Liver (tissue), 9 donors: ENCODE results near the gene ECEL1. TPM values are rescaled to one million over a fixed set of nuclear protein-coding genes. Genes with fewer than 3 reads are reported as not detected.

Source experiments
- DNase-seq: peaks from one replicate; pipeline ENCODE4 v3.0.0-alpha.2; 2017; ENCODE audit warnings: low spot score
- H3K27ac ChIP-seq, 2 donors: one replicate each; pipeline ENCODE4 v1.7.0; 2013; ENCODE audit warnings: inconsistent platforms in 2 of 2, low read length in 2 of 2, control low read depth in 1 of 2, low read depth in 1 of 2, mild to moderate bottlenecking in 1 of 2
- H3K27me3 ChIP-seq, 4 donors: one replicate each; pipeline versions ENCODE4 v1.6.1 to v1.7.0; 2013; ENCODE audit warnings: low read length in 3 of 4, inconsistent platforms in 1 of 4, mild to moderate bottlenecking in 1 of 4, moderate library complexity in 1 of 4; ENCODE audit not compliant: control insufficient read depth in 4 of 4, insufficient read depth in 4 of 4
- H3K36me3 ChIP-seq, 4 donors: one replicate each; pipeline versions ENCODE4 v1.6.1 to v1.7.0; 2013; ENCODE audit warnings: low read length in 3 of 4, mild to moderate bottlenecking in 3 of 4, low read depth in 1 of 4, moderate library complexity in 1 of 4; ENCODE audit not compliant: control insufficient read depth in 4 of 4, insufficient read depth in 3 of 4
- H3K4me1 ChIP-seq, 4 donors: one replicate each; pipeline versions ENCODE4 v1.6.1 to v1.7.0; 2013; ENCODE audit warnings: low read length in 3 of 4, mild to moderate bottlenecking in 3 of 4, moderate library complexity in 1 of 4; ENCODE audit not compliant: control insufficient read depth in 4 of 4, insufficient read depth in 4 of 4
- H3K4me3 ChIP-seq, 3 donors: one replicate each; pipeline versions ENCODE4 v1.6.1 to v1.7.0; 2013; ENCODE audit warnings: low read length in 3 of 3, control low read depth in 1 of 3, low read depth in 1 of 3, mild to moderate bottlenecking in 1 of 3
- H3K9ac ChIP-seq, 2 donors: one replicate each; pipeline ENCODE4 v1.7.0; 2013; ENCODE audit warnings: low read length in 2 of 2, mild to moderate bottlenecking in 2 of 2, moderate library complexity in 2 of 2, control low read depth in 1 of 2, low read depth in 1 of 2
- H3K9me3 ChIP-seq, 4 donors: one replicate each; pipeline versions ENCODE4 v1.6.1 to v1.7.0; 2013; ENCODE audit warnings: low read length in 3 of 4; ENCODE audit not compliant: control insufficient read depth in 4 of 4
- EGR1 ChIP-seq, 2 donors: IDR thresholded peaks; 2 replicates each; pipeline ENCODE4 v1.6.1; 2016 to 2018; ENCODE audit warnings: antibody characterized with exemption in 2 of 2, low read depth in 2 of 2
- FOXA1 ChIP-seq: IDR thresholded peaks from 2 replicates; pipeline ENCODE4 v1.6.1; 2016; ENCODE audit warnings: antibody characterized with exemption
- FOXA2 ChIP-seq: IDR thresholded peaks from 2 replicates; pipeline ENCODE4 v1.6.1; 2016; ENCODE audit warnings: antibody characterized with exemption
- GABPA ChIP-seq, 2 donors: IDR thresholded peaks in 1 of 2; conservative IDR thresholded peaks in 1 of 2; 2 replicates each; pipeline ENCODE4 v1.6.1; 2016; ENCODE audit warnings: antibody characterized with exemption in 2 of 2, mild to moderate bottlenecking in 1 of 2, moderate library complexity in 1 of 2
- HNF4A ChIP-seq, 2 donors: conservative IDR thresholded peaks; 2 replicates each; pipeline ENCODE4 v1.6.1; 2016; ENCODE audit warnings: antibody characterized with exemption in 2 of 2, mild to moderate bottlenecking in 2 of 2
- HNF4G ChIP-seq: IDR thresholded peaks from 2 replicates; pipeline ENCODE4 v1.6.1; 2016; ENCODE audit warnings: antibody characterized with exemption
- JUND ChIP-seq, 2 donors: IDR thresholded peaks; 2 replicates each; pipeline ENCODE4 v1.6.1; 2016; ENCODE audit warnings: antibody characterized with exemption in 2 of 2
- NR2F2 ChIP-seq: IDR thresholded peaks from 2 replicates; pipeline ENCODE4 v1.6.1; 2016; ENCODE audit warnings: antibody characterized with exemption
- RAD21 ChIP-seq, 2 donors: IDR thresholded peaks; 2 replicates each; pipeline ENCODE4 v1.6.1; 2016; ENCODE audit warnings: antibody characterized with exemption in 2 of 2, mild to moderate bottlenecking in 2 of 2
- RXRA ChIP-seq, 2 donors: IDR thresholded peaks; 2 replicates each; pipeline ENCODE4 v1.6.1; 2017 to 2018; ENCODE audit warnings: antibody characterized with exemption in 2 of 2, mild to moderate bottlenecking in 1 of 2
- SP1 ChIP-seq: IDR thresholded peaks from 2 replicates; pipeline ENCODE4 v1.6.1; 2018; ENCODE audit warnings: antibody characterized with exemption, mild to moderate bottlenecking
- TAF1 ChIP-seq: conservative IDR thresholded peaks from 2 replicates; pipeline ENCODE4 v1.6.1; 2016; ENCODE audit warnings: antibody characterized with exemption, mild to moderate bottlenecking
- YY1 ChIP-seq: IDR thresholded peaks from 2 replicates; pipeline ENCODE4 v1.6.1; 2016; ENCODE audit warnings: antibody characterized with exemption, mild to moderate bottlenecking
- WGBS: extraction: QIAGEN DNeasy Blood & Tissue Kit; methylation state at CpG from one replicate; pipeline ENCODE4 v1.1.7; 2013; 5-methylcytosine and 5-hydroxymethylcytosine counted together
- polyA plus RNA-seq, 2 donors: library from polyadenylated mRNA; stranded (reverse) in 1 of 2; unstranded in 1 of 2; fragments of 200-250 nt in 1 of 2; fragments of >200 nt in 1 of 2; fragmentation: Nextera tagmentation in 1 of 2; extraction: Ambion mirVana in 1 of 2; gene quantifications; one replicate each; pipeline versions ENCODE4 v1.2.1 to v1.2.3, GENCODE V29; 2013 to 2015
- total RNA-seq, 2 donors: library from RNA; depleted of rRNA; stranded (reverse); fragments of >200 nt; gene quantifications; one replicate each; pipeline ENCODE4 v1.2.3, GENCODE V29; 2014
- TF ChIP-seq, protein P1 (sequence below): IDR thresholded peaks from 2 replicates; pipeline ENCODE4 v1.6.1; 2016; ENCODE audit warnings: antibody characterized with exemption, mild to moderate bottlenecking
- TF ChIP-seq, protein P2 (sequence below): IDR thresholded peaks from 2 replicates; pipeline ENCODE4 v1.6.1; 2016; ENCODE audit warnings: antibody characterized with exemption
- TF ChIP-seq, protein P3 (sequence below): IDR thresholded peaks from 2 replicates; pipeline ENCODE4 v1.6.1; 2016; ENCODE audit warnings: antibody characterized with exemption
- TF ChIP-seq, protein P4 (sequence below): IDR thresholded peaks from 2 replicates; pipeline ENCODE4 v1.6.1; 2016; ENCODE audit warnings: antibody characterized with exemption
- TF ChIP-seq, protein P5 (sequence below): fragments of 150-350 bp; IDR thresholded peaks from 2 replicates; pipeline ENCODE4 v1.5.1; 2017; ENCODE audit warnings: improper control_type of control experiment, low read depth, low read length; ENCODE audit not compliant: missing input control
- donor health status: healthy.
- donor health status: healthy.
- donor health status: healthy.
- donor health status: healthy.
- donor health status: healthy.

ECEL1 gene
- total and polyA plus RNA-seq, 4 donors: 0.67 to 1.8 TPM; not detected in 2

DNA sequence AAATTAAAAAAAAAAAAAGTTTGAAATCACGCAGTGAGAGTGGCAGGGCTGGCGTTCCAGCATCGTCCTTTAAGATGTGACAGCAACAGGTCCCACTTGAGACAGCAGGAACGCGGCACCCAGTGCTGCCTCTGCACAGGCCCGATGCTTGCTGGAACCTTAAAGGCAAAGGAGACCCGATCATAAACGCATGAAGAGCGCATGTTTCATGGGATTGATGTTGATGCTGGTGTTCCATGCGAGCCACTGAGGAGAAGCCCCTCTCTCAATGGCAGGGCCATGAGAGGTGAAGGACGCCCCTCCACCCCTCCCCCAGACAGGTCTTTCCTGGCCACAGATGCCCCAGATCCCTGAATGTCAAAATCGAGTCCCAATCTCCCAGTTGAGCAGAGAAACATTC, 49.5 kb downstream of the ECEL1 start:
- H3K4me1 ChIP-seq: no peaks in the 10 kb centered on the region
- no peak overlapping the region for H3K4me3 ChIP-seq
- DNase-seq: no peak
- H3K27ac ChIP-seq: no peak overlapping the region
- WGBS: 86% methylated on average over 12 of the region's 12 CpGs
- no peak overlapping the region for H3K9ac ChIP-seq
- no peaks in the 10 kb centered on the region for H3K9me3 ChIP-seq
- no peaks in the 10 kb centered on the region for H3K27me3 ChIP-seq
- TF ChIP-seq RAD21 (IDR thresholded peaks at IDR 0.05): no peak
- no peaks in the 10 kb centered on the region for H3K36me3 ChIP-seq

DNA sequence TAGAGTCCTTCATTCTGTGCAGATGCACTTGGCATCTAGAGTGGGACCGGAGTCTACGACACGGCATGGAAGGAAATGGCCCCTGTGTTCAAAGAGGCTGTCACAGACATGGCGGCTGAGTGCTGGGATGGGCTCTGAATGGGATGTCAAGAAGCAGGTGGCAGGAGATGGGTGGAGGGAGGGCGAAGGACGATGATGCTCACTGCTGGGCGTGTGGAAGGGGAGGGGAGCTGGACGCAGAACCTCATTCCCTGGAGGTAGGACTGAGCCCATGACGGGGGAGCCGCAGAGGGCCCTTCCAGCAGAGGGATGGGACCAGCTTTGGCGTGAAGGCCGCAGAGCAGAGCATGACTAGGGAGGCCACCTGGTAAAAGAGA, 50.5 kb downstream of the ECEL1 start:
- WGBS: 92% methylated on average over 12 of the region's 12 CpGs
- Histone ChIP-seq H3K36me3 (no peaks in the 10 kb centered on the region), H3K9ac (no peak overlapping the region), H3K27ac (no peak overlapping the region), H3K4me3 (no peak overlapping the region), H3K27me3 (no peaks in the 10 kb centered on the region), H3K9me3 (no peaks in the 10 kb centered on the region), H3K4me1 (no peaks in the 10 kb centered on the region)
- DNase-seq: no peak
- no peak for TF ChIP-seq EGR1 (IDR thresholded peaks at IDR 0.05; ENCODE audit: low read depth in 2 of 2)
- TF ChIP-seq GABPA (IDR thresholded peaks at IDR 0.05 in 1 of 2, conservative IDR thresholded peaks at IDR 0.05 in 1 of 2): no peak
- TF ChIP-seq RXRA (IDR thresholded peaks at IDR 0.05): no peak
- TF ChIP-seq TAF1: no peak
- no peak for TF ChIP-seq SP1
- TF ChIP-seq, protein P1, sequence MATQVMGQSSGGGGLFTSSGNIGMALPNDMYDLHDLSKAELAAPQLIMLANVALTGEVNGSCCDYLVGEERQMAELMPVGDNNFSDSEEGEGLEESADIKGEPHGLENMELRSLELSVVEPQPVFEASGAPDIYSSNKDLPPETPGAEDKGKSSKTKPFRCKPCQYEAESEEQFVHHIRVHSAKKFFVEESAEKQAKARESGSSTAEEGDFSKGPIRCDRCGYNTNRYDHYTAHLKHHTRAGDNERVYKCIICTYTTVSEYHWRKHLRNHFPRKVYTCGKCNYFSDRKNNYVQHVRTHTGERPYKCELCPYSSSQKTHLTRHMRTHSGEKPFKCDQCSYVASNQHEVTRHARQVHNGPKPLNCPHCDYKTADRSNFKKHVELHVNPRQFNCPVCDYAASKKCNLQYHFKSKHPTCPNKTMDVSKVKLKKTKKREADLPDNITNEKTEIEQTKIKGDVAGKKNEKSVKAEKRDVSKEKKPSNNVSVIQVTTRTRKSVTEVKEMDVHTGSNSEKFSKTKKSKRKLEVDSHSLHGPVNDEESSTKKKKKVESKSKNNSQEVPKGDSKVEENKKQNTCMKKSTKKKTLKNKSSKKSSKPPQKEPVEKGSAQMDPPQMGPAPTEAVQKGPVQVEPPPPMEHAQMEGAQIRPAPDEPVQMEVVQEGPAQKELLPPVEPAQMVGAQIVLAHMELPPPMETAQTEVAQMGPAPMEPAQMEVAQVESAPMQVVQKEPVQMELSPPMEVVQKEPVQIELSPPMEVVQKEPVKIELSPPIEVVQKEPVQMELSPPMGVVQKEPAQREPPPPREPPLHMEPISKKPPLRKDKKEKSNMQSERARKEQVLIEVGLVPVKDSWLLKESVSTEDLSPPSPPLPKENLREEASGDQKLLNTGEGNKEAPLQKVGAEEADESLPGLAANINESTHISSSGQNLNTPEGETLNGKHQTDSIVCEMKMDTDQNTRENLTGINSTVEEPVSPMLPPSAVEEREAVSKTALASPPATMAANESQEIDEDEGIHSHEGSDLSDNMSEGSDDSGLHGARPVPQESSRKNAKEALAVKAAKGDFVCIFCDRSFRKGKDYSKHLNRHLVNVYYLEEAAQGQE: no peak
- TF ChIP-seq NR2F2: no peak
- no peak for TF ChIP-seq HNF4G
- TF ChIP-seq FOXA1: no peak
- no peak for TF ChIP-seq JUND (IDR thresholded peaks at IDR 0.05)
- TF ChIP-seq RAD21 (IDR thresholded peaks at IDR 0.05): no peak
- TF ChIP-seq, protein P2, sequence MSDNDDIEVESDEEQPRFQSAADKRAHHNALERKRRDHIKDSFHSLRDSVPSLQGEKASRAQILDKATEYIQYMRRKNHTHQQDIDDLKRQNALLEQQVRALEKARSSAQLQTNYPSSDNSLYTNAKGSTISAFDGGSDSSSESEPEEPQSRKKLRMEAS: no peak
- TF ChIP-seq HNF4A (conservative IDR thresholded peaks at IDR 0.05): no peak
- no peak for TF ChIP-seq YY1
- TF ChIP-seq, protein P3, sequence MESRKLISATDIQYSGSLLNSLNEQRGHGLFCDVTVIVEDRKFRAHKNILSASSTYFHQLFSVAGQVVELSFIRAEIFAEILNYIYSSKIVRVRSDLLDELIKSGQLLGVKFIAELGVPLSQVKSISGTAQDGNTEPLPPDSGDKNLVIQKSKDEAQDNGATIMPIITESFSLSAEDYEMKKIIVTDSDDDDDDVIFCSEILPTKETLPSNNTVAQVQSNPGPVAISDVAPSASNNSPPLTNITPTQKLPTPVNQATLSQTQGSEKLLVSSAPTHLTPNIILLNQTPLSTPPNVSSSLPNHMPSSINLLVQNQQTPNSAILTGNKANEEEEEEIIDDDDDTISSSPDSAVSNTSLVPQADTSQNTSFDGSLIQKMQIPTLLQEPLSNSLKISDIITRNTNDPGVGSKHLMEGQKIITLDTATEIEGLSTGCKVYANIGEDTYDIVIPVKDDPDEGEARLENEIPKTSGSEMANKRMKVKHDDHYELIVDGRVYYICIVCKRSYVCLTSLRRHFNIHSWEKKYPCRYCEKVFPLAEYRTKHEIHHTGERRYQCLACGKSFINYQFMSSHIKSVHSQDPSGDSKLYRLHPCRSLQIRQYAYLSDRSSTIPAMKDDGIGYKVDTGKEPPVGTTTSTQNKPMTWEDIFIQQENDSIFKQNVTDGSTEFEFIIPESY: no peak
- TF ChIP-seq, protein P4, sequence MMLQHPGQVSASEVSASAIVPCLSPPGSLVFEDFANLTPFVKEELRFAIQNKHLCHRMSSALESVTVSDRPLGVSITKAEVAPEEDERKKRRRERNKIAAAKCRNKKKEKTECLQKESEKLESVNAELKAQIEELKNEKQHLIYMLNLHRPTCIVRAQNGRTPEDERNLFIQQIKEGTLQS: no peak
- TF ChIP-seq, protein P5, sequence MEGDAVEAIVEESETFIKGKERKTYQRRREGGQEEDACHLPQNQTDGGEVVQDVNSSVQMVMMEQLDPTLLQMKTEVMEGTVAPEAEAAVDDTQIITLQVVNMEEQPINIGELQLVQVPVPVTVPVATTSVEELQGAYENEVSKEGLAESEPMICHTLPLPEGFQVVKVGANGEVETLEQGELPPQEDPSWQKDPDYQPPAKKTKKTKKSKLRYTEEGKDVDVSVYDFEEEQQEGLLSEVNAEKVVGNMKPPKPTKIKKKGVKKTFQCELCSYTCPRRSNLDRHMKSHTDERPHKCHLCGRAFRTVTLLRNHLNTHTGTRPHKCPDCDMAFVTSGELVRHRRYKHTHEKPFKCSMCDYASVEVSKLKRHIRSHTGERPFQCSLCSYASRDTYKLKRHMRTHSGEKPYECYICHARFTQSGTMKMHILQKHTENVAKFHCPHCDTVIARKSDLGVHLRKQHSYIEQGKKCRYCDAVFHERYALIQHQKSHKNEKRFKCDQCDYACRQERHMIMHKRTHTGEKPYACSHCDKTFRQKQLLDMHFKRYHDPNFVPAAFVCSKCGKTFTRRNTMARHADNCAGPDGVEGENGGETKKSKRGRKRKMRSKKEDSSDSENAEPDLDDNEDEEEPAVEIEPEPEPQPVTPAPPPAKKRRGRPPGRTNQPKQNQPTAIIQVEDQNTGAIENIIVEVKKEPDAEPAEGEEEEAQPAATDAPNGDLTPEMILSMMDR: no peak
- no peak for TF ChIP-seq FOXA2
